ENCODE results near the gene PRKCB.
A peak's percentile ranks its signal among the peaks of the same experiment; 100 is the strongest.

Gene PRKCB

DNA sequence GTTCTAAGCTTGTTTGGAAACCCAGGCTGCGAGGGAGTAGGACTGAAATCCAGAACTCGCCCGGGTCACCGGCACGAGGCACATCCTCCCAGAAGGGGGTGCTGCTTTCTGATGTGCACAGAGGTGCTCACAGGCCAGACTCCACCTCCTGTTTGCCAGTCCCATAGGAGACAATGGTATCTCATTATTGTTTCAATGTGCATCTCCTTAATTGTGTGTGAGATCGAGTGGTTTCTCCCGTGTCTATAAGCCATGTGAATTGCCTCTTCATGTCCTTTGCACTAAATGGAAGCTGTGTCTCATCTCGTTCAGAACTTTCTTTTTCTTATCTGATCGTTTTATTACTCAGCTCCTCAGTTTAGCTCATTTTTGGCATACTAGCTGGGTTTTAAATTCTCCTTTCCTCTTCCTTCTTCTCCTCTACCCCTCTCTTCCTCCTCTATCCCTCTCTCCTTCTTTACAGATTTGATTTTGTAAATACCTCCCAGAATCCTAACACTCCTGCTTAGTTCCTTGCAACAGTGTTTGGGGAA is 32.1 kb upstream of the PRKCB start:
- no peak for DNase-seq (ENCODE audit: low read depth)
- no peak overlapping the region for H3K4me3 ChIP-seq (ENCODE audit: low read depth, low read length)
- TF ChIP-seq, protein P1, sequence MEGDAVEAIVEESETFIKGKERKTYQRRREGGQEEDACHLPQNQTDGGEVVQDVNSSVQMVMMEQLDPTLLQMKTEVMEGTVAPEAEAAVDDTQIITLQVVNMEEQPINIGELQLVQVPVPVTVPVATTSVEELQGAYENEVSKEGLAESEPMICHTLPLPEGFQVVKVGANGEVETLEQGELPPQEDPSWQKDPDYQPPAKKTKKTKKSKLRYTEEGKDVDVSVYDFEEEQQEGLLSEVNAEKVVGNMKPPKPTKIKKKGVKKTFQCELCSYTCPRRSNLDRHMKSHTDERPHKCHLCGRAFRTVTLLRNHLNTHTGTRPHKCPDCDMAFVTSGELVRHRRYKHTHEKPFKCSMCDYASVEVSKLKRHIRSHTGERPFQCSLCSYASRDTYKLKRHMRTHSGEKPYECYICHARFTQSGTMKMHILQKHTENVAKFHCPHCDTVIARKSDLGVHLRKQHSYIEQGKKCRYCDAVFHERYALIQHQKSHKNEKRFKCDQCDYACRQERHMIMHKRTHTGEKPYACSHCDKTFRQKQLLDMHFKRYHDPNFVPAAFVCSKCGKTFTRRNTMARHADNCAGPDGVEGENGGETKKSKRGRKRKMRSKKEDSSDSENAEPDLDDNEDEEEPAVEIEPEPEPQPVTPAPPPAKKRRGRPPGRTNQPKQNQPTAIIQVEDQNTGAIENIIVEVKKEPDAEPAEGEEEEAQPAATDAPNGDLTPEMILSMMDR (IDR thresholded peaks at IDR 0.05; ENCODE audit: low read depth, low read length, missing control alignments) = peak; percentile 86

DNA sequence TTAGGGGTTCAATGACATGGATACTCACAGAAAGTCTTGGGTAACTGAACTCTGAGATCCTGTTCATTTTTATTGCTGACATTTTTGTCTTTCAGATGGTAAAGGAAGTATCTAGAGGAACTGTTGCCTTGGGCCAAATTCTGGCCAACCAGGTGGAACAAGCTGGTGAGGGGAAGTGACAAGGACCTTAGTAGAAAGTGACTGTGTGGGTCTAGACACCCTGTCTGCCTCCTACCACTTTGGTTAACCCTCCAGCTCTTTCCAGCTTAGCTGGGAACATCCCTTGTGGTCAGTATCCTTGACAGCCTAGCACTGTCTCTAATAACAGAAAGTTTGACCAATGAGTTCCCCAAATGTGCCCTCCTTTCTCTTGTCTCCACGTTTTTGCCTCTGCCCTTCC is 28.8 kb upstream of the PRKCB start:
- TF ChIP-seq, protein P1 (IDR thresholded peaks at IDR 0.05; ENCODE audit: low read depth, low read length, missing control alignments) = no peak
- no peak overlapping the region for H3K4me3 ChIP-seq (ENCODE audit: low read depth, low read length)
- DNase-seq (ENCODE audit: low read depth) = no peak

DNA sequence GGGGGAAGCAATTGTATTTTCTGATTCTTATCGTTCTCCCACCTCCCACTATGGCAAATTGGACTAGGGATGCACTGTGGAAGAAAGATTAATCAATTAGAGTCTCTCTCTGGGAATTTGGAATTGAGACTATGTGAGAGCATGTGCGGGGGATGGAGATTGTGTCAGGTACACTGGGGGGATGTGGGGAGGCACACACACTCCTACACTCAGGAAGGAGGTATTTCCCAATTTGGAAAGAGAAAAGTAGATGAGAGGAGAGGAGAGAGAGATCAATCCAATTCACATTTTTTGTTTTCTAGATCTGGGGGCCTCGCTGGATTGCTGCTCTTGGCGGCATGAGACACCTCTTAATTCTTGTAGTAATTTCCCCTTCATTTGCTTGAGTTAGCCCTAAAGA is 14.3 kb upstream of the PRKCB start:
- TF ChIP-seq, protein P1 (IDR thresholded peaks at IDR 0.05; ENCODE audit: low read depth, low read length, missing control alignments) = no peak
- H3K4me3 ChIP-seq (ENCODE audit: low read depth, low read length) = no peak overlapping the region
- no peak for DNase-seq (ENCODE audit: low read depth)

DNA sequence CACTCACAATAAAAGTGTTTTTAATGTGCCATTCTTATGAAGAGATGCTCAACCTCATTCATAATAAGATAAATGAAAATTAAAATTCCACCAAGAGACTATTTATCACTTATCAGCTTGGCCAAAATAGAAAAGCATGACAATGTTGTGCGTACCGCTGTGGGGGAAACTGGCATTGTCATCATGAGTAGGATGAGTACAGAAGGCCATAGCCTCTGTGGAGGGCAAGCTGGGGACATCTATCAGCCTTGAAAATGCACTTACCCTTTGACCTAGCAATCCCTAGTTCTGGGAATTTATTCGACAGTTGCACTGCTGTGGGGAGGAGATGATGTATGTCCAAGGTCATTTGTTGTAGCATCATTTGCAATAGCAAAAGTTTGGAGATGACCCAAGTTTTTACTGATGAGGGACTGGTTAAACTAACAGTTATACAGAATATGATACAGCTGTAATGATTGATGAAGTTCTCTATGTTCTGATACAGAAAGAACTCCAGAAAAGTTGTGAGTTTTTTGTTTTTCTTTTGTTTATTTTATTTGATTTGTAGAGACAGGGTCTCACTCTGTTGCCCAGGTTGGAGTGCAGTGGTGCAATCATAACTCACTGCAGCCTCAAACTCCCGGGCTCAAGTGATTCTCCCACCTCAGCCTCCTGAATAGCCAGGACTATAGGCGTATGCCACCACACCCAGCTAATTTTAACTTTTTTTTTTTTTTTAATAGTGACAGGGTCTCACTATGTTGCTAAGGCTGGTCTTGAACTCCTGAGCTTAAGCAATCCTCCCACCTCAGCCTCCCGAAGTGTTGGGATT is 13.7 kb upstream of the PRKCB start:
- DNase-seq (ENCODE audit: low read depth) = no peak

DNA sequence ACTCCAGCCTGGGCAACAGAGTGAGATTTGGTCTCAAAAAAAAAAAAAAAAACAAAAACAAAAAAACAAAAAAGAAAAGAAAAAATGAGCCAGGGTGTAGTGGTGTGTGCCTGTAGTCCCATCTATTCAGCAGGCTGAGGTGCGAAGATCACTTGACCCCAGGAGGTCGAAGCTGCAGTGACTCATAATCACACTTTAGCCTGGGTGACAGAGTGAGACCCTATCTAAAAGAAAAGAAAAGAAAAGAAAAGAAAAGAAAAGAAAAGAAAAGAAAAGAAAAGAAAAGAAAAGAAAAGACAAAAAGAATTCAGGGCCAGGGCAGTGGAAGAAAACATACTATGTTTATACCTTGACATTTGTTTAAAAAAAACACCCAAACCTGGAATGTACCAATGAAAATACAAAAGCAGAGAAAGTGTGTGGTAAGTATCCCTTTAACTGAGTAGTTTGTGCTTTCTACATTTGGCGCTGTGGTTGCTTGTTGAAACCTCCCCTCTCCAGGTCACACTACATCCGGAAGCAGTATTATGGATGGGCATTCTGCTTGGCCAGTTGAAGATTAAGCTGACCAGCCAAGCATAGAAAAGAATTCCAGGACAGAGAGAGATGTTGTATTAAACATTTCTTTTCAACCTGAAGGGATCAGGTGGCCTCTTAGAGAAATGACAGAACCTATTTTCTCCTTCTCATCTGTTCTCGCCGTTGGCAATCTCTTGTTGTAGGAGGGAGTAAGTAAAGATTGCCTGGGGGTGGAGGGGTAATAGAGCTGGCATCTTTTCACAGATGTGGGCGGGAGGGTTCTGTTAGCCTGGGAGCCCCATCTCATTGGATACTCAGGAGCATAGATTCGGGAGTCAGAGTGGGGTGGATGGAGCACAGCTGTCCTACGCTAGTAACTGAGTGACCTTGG is 12.1 kb upstream of the PRKCB start:
- no peak for DNase-seq (ENCODE audit: low read depth)
- TF ChIP-seq, protein P1 (IDR thresholded peaks at IDR 0.05; ENCODE audit: low read depth, low read length, missing control alignments) = no peak
- H3K4me3 ChIP-seq (ENCODE audit: low read depth, low read length) = no peak overlapping the region

More for the DNA sequence above, 13.7 kb upstream of the PRKCB start:
- H3K4me3 ChIP-seq (ENCODE audit: low read depth, low read length) = no peak overlapping the region
- TF ChIP-seq, protein P1 (IDR thresholded peaks at IDR 0.05; ENCODE audit: low read depth, low read length, missing control alignments) = no peak

DNA sequence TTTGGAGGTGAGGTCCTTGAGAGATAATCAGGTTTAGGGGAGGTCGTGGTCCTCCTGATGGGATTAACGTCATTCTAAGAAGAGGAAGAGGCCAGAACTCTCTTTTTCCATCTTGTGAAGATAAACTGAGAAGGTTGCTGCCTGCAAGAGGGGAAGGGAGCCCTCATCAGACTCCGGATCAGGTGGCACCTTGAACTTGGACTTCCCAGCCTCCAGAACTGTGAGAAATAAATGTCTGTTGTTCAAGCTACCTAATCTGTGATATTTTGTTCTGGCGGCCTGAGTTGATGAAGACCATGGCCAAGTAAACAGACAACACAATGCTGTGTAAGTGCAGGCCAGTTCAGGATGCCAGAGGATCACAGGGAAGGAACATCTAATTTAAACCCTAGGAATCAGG is 10.9 kb upstream of the PRKCB start:
- TF ChIP-seq, protein P1 (IDR thresholded peaks at IDR 0.05; ENCODE audit: low read depth, low read length, missing control alignments) = no peak
- H3K4me3 ChIP-seq (ENCODE audit: low read depth, low read length) = no peak overlapping the region
- no peak for DNase-seq (ENCODE audit: low read depth)

All from GM12864 (cell line).